ENCODE data around the gene LMNTD1.

LMNTD1 gene

DNA sequence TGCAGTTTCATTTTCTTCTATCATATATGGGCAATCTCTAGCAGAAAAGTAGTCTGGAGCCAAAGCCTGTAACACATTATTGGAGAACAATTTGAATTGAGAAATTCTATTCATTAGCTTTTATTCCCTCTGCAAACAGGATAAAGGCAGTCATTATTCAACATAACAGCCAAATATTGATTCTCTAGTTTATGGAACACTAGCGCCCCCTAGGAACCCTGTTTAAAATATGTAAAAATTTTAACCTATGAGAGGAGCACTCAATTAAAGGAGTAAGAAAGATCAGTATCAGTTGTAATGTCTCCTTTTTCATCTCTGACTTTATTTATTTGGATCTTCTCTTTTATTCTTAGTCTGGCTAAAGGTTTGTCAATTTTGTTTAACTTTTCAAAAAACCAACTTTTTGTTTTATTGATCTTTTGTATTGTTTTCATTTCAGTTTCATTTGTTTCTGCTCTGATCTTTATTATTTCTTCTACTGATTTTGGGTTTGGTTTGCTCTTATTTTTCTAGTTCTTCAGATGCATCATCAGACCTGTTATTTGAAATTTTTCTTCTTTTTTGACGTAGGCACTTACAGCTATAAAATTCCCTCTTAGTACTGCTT, 4.8 kb upstream of the LMNTD1 start:
- DNase-seq (ENCODE audit: insufficient read length, low spot score) = peak; percentile 32

DNA sequence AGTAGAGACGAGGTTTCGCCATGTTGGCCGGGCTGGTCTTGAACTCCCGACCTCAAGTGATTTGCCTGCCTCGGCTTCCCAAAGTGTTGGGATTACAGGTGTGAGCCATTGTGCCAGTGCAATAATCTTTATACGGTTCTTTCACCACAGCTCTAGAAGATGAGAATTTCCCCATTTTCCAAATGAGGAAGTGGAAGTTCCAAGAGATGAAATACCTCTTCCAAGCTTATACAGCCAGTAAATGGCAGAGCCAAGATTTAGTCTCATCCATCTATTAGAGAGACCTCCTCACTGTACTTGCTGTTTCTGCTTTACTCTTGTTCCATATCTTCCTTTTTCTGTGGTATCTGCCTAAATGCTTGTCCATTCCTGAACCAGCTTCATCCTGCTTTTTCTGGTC, 3.1 kb upstream of the LMNTD1 start:
- FAIRE-seq = no peak

More for the DNA sequence above, 4.8 kb upstream of the LMNTD1 start:
- FAIRE-seq = no peak

DNA sequence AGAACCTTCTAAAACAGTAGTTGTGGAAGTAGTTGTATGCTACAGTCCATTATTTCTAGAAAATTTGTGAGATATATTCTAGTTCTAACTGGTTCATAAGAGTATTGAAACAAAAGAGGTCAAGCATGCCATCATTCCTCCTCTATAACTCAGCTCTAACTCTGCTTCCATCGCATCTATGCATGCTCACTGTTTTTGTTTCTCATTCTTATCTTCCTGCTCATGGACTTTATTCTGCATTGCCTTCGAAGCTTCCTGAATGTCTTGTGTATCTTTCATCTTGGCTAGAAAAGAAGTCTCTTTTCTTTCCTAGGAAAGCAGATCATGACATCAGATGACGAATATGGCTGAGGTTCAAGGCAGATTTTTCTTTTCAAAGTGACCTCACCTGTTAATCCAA, 402 bp downstream of the LMNTD1 start:
- no peak for FAIRE-seq
- no peak for DNase-seq (ENCODE audit: insufficient read length, low spot score)

More for the DNA sequence above, 3.1 kb upstream of the LMNTD1 start:
- DNase-seq (ENCODE audit: insufficient read length, low spot score) = no peak

DNA sequence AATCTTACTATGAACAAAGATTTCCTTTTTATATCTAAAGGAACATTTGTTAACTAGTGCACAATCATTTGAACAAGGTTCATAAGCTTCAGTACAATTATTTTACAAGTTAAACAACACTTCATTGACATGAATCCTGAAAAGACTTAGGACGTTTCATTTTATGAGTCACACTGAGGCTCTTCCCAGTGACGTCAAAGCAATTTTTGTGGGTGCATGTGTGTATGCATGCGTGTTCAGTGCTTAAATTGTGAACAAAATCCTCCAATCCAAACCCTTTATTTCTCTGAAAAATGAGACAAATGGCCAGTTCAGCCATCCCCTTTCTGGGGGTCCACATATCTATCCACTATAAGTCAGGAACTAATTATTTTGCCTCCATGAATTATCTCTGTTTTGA, 2.9 kb downstream of the LMNTD1 start:
- no peak for FAIRE-seq
- no peak for DNase-seq (ENCODE audit: insufficient read length, low spot score)

DNA sequence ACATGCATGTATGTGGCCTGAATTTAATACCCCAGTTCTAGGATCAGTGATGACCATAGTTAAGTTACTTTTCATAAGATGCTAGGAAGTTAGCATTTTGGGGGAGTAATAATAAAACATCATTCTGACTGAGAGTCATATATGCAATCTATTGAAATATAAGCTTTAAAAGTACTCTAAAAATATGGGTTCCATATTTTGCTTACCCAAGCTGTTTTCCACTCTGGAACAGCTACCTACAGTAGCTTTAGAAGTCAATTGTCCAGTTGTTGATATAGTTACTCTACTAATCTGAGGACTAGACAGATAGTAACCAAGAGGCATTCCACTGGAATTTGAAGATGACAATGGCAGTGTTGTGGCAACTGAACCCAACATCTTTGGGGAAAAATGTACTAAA, 4.0 kb downstream of the LMNTD1 start:
- FAIRE-seq (no peak), DNase-seq (ENCODE audit: insufficient read length, low spot score) (no peak)

DNA sequence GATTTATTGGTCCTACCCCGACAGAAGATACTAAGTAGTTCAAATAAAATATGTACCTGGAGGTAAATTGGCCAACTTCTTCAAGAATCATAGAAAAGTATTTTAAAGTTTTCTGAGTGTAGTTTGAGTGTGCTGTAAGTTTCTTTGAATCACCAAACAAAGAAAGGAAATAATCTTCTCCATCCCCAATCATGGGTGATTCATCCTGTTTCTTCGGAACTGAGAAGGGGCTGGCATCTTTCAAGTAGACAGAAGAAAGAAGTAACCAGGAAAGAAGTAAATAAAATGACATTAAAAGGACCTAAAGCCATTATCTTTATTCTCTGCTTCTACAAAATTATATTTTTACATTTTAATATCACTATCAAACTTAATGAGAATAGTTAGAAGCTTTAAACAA, 6.8 kb downstream of the LMNTD1 start:
- DNase-seq (ENCODE audit: insufficient read length, low spot score) (no peak), FAIRE-seq (no peak)

DNA sequence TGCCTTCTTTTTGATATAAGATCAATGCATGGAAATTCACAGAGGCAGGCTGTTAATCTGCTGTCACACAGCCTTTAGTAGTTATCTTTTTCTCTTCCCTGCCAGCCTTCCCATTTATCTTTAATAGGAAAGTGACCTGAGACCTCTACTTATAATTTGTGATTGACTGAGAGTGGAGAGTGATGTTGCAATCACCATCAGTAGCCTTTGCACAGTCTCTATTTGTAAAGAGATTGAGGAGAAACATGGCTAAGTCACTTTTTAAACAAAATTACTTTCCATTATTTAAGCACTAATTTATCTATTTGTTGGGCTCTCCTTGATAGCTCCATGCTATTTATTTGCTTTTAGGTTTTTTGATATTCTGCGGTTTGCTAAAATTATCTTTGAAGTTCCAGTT, 19.9 kb downstream of the LMNTD1 start:
- no peak for DNase-seq (ENCODE audit: insufficient read length, low spot score)
- FAIRE-seq = no peak

DNA sequence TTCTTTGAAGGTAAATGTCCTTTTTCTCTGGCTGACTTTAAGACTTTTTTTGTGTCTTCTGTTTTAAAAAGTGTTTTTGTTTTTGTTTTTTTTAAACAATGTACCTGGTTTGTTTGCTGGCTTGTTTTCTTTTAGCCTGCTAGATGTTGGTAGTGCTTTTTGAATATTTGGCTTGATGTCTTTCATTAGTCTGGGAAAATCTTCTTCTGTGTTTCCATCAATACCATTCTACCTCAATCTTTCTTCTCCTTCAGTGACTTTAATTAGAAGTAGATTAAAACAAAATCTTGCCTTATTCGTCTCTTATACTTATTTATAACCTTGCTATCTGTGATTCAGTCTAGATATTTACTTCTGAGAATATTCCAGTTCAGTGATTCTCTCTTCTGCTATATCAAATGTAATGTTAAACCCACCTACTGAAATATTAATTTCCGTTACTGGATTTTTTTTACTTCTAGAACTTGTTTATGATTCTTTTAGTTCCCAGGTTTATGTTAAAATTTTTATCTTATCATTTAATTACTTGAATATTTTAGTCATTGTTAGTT, 21.5 kb downstream of the LMNTD1 start:
- DNase-seq (ENCODE audit: insufficient read length, low spot score) = no peak
- FAIRE-seq = no peak

DNA sequence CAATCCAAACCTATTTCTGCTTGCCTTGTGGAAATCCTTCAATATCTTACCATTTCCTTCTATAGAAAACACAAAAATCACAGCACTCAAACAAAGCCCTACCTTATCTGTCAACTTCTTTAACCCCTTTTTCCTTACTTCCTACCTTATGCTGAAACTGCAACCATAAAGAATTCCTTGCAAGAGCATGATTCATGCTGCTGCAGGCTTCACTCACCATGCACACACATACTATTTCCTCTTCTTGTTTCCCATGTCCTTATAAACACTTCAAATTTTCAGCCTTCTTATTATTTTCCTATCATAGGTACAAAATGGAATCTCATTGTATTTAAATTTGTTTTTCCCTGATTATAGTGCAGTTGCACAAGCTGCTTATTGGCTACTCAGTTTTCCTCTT, 23.3 kb downstream of the LMNTD1 start:
- FAIRE-seq (peak; percentile 36), DNase-seq (ENCODE audit: insufficient read length, low spot score) (no peak)

DNA sequence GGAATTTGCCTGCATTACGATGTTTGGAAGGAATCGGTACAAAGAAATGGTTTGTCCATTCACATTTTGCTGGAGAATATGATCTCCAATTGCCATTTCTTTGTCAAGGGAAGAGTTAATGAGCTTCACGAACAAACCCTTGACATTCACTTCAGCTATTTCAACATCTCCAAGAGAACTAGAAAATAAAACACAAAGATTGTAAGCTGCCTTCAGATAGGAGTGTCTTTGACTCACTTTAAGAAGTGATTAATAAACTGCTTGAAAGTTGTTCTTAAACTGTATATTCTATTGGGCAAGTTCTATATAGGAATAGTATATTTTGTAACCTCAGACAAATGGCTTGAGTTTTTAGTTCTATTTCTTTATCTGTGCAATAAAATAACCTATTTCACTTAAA, 26.3 kb downstream of the LMNTD1 start:
- DNase-seq (ENCODE audit: insufficient read length, low spot score) (no peak), FAIRE-seq (no peak)

DNA sequence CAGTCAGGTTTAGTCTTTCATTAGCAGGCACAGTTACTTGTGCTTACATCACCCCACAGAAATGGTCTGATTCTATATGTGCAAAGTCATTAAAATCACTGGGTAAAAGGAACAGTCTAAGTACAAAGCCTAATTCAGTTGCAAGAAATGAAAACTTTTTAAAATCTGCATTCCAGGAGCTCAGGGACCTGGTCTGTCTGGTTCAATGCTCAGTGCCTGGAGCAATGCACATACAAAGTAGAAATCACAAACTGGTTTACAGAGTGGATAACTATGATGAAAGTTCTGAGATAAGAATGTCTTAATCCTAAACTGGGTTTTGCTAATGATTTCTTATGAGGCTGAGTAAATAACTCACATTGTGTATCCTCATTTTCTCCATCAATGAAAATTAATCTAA, 28.7 kb downstream of the LMNTD1 start:
- FAIRE-seq = no peak
- no peak for DNase-seq (ENCODE audit: insufficient read length, low spot score)

DNA sequence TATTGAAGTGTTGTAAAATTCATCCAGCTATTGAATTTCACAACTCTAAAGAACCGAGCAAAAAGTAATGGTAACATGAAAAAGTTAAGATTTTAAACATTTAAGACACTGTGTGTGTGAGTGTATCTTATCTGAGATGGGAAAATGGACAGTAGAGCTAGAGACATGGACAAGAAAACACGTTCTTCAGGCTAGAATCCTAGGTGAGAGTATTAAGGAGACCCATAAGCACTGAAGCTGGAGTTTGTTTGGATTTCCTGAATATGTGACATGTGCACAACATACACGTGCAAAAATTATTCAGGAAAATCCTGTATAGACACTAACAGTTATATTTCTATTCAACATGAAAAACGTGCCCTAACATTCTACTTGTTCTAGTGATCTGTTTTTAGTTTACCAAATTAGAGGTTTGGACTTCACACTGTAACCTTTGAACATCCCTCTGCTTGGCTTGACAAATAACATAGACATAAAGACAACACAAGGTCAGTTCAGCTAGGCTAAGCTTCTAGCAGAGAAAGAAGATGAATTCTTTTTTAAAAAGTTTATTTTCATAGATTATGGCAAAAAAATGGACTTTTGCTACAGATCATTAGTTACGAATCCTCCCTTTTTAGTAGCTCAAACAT, 31.3 kb downstream of the LMNTD1 start:
- DNase-seq (ENCODE audit: insufficient read length, low spot score) (no peak), FAIRE-seq (no peak)

DNA sequence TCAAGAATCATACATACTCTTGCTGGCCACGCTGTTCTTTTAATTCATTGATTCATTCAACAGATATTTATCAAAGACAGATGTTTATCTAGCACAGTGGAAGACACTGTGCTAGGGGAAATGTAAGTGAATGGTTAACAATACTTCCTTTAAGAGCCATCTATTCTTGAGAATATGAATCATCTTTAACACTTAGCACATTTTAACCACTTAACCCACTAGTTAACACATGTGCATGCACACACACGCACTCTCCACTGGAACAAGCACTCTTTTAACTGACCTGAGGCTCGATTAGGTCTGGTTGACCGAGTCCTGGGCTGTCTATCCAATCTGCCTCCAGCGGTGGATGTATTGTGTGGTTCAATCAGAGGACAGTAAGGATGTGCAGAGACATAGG, 34.6 kb downstream of the LMNTD1 start:
- FAIRE-seq (no peak), DNase-seq (ENCODE audit: insufficient read length, low spot score) (no peak)

DNA sequence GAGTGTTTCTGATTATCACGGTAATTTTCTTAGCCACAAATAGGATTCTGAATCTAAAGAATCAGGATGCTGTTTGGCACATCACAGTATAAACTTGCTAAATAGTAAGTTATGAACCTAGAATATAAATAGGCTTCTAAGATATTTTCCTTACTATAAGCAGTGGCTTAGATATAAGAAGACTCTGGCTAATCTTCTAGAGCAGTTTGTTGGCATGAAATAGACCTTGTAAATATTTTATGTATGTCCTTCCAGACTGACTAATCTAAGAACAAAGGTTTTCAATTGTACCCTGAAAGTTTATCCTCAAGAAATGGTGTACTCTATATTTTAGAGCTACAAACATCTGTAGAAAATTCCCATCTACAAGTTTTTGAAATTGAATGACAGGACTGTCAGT, 48.3 kb downstream of the LMNTD1 start:
- no peak for FAIRE-seq
- no peak for DNase-seq (ENCODE audit: insufficient read length, low spot score)

DNA sequence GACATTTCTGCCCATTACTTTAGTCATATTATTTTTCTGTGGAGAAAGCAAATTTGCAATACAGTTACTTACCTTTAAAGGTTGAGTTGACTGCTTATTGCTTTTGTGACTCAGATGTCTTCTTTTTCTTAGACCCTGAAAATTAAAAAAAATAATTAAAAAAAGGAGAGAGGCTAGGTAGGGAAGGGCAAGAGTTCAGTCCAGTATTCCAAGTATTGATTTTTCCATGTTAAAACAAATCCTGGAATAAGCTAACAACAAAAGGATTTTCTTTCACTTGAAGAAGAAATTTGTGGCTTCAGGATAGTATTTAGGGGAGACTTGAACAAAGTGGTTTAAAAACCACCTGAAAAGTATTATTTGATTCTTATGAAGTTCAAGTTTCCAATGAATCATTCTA, 49.4 kb downstream of the LMNTD1 start:
- no peak for FAIRE-seq
- DNase-seq (ENCODE audit: insufficient read length, low spot score) = no peak

DNA sequence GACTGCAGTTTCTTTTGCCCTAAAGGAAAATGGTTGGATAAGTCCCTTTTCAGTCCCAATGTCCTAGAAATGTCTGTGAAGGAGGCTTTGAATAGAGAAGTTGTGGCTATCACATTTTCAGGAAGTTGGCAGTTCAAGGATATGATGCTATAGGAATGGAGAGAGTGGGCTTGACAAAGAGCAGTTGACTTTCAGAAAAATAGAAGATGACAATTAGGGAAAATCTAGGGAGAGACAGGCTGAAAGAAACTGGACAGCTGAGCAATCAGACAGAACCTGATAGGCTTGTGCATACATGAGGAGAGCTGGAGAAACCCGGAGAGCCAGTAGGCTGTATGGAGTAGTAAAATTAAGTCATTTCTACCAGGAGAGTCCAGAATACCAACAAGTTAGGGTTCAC, 50.5 kb downstream of the LMNTD1 start:
- no peak for FAIRE-seq
- DNase-seq (ENCODE audit: insufficient read length, low spot score) = no peak

DNA sequence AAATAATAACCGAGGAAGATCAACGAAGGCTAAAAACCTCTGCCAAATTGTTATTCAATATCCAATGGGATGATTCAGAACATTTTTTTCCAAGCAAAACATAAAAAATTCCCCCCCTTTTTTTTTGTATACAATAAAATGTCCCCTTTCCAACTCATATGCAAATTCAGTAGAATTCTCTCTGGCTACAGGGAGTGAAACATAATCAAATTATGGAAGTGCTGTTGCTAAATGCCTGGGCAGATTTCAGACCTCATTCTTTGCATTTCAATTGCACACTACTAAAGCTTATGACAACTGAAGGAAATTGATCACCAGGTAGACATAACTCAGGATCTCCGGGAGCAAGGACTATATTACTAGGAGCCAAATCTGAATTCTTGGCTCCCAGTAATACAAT, 51.0 kb downstream of the LMNTD1 start:
- FAIRE-seq (no peak), DNase-seq (ENCODE audit: insufficient read length, low spot score) (no peak)

DNA sequence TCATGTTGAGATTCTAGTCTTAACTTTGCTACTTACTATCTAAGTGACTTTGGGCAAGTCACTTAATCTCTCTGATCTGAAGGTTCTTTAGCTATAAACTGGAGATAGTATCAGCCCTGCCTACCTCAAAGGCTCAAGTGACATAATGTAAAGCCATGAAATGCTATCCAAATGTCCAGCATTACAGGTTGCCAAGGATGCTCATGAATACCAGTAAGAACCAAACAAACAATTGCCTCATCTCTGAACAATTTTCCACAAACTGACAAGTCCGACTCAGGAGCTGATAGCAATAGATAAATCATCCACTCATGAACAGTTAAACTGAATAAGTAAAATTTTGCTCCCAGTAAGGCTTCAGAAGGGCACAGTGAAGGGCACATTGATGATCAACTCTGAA, 51.5 kb downstream of the LMNTD1 start:
- DNase-seq (ENCODE audit: insufficient read length, low spot score) = peak; percentile 25
- FAIRE-seq = peak; percentile 51

DNA sequence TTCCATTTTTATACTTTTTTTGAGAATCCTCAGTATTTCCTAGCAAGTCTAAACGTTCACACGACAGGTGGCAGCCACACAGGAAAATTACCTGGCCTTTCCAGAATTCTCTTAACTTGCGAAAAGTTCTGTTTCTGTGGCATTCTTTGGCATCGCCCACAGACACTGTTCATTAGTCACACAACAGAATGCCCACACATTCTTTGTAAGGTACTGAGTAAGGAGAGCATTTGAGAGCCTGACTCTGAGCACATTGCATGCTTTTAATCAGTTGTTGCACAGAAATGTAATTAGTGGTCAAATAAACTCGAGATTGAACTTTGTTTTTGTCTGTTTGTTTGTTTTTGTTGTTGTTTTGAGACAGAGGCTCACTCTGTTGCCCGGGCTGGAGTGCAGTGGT, 52.4 kb downstream of the LMNTD1 start:
- FAIRE-seq (no peak), DNase-seq (ENCODE audit: insufficient read length, low spot score) (no peak)

DNA sequence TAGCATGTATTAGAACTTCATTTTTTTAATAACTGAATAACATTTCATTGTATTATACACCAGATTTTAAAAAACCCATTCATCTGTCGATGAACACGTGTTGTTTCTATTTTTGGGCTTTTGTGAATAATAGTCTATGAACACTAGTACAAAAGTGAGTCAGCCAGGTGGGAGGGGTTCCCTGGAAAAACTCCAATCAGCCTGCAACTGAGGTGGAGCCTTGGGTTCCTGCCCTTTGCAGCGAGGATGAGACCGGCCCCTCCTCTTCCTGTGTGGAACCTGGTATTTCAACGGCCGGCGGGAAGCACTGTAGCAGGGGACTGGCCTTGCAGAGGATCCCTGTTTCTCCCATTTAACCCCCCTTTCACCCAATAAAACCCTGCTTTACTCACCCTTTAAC, 56.1 kb downstream of the LMNTD1 start:
- no peak for DNase-seq (ENCODE audit: insufficient read length, low spot score)
- no peak for FAIRE-seq

DNA sequence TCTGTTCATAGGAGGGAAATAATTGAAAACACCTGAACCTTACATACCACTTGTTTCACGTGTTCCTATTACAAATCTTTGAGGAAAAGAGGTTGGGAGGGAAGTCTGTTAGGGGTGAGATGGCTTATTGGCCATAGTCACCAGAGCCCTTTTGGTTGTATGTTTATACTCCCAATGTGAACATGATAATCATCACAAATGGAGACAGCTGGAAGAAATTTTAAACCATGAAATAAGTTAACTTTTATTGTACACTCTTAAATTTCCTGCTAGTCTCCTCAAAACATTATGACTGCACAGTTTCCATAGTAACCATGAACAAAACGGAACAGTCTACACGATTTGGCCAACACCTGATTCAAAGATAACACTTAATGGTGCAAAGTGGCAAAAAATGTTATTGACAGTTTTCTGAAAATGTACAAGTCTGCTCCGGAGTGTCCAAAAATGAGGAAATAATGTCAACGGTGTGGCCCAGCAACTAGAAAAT, 56.9 kb downstream of the LMNTD1 start:
- FAIRE-seq = no peak
- no peak for DNase-seq (ENCODE audit: insufficient read length, low spot score)

DNA sequence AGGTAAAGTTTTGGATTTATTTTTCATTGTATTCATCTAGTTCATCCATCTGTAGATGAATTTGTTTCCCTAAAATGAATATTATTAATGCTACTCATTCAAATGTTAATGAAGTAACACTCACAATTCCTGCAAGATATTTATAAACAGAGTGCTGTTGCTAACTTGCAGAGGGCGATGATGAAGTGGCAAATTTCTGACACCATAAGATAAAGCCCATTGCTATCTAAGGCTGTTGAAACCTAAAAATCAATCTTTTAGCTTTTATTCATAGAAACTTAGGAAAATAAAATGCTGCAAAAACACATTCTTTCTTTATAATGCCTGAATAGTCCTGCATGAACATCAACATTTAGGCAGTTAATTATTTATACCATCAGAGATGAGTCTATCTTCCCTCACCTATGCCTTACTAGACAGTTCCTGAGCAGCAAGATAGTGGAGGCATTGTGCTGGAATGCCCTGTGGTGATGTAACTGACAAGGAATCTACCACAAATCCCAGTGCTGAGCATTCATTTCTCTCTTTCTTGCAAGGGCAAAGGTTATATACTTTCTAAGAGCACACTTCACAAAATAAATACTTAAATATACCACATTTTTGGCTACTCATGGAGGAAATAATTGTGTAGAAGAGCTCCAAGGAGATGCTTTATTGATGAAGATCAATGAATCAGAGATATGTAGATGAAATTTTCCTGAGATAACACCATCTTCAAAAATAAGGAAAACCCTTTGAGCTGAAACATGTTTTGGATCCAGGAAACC, 57.6 kb downstream of the LMNTD1 start:
- FAIRE-seq (peak; percentile 97), DNase-seq (ENCODE audit: insufficient read length, low spot score) (peak; percentile 71)

Data from HTR-8/SVneo (cell line).